DMS153 (cell line): Measurements from ENCODE around the gene VAPA.
"Not testable (repeated sequence)": the region's sequence is repeated elsewhere in the genome, so short reads cannot be mapped to it uniquely, and the experiment has no call there.

Experiments
- DNase-seq: peaks from one replicate; lab custom pipeline; 2025; lab: John Stamatoyannopoulos, UW

VAPA gene

DNA sequence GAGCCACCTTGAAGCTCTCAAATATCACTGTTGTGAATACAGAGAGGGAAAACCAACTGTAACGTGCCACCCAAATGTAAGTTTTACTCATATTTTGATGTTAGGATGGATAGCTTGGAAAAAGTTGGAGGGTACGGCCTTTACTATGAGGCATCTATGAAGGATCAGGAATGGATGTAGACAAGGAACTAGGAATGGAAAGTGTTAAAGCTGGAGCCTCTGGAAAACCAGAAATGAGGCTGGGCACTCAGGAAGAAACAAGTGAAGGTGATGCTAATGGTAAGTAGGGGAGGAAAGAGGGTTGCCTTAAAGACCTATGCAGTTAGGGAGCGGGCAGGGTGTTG is 27.8 kb upstream of the VAPA start:
- DNase-seq = no peak

- no peak for DNase-seq
Measured at GRCh38 chr18:9887992-9888391, 25.8 kb upstream of the VAPA start.

GRCh38 chr18:9890196-9890595 is 23.6 kb upstream of the VAPA start:
- DNase-seq = no peak

DNA sequence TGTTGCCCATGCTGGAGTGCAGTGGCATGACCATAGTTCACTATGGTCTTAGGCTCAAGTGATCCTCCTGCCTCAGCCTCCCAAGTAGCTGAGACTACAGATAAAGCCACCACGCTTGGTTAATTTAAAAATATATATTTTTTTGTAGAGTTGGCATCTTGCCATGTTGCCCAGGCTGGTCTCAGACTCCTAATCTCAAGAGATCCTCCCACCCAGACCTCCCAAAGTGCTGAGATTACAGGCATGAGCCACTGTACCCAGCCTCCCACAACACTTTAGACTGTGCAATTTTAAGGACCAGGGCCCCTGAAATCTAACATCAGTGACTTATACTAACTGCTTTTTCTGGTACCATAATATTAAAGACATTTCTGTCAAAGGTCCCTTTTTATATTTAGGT is 22.9 kb upstream of the VAPA start:
- DNase-seq = no peak

- not testable (repeated sequence) for DNase-seq
Measured at GRCh38 chr18:9891515-9891914, 22.3 kb upstream of the VAPA start.

DNA sequence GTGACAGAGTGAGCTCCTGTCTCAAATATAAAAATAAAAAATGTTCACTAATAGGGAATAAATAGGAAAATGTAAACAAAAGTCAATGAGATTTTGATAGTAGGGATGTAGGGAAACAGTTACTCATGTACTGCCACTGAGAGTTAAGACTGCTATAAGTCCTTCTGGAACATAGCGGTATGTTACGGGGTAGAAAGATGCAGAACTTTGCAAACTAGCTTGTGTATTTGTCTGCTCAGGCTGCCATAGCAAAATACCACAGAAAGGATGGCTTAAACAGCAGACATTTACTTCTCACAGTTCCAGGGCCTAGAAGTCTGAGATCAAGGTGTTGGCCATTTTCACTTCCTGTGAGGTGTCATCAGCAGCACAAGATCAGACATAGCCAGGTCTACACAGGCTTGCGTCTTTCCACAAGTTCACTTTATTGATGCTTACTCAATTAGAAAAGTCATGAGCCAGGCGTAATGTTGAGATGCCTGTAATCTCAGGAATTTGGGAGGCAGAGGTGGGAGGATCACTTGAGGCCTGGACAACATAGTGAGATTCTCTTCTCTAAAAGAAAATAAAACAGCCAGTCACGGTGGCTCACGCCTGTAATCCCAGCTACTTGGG is 19.3 kb upstream of the VAPA start:
- DNase-seq = no peak

- DNase-seq = no peak
Measured at GRCh38 chr18:9897129-9897528, 16.7 kb upstream of the VAPA start.

- not testable (repeated sequence) for DNase-seq
Measured at GRCh38 chr18:9897787-9898291, 16.0 kb upstream of the VAPA start.

GRCh38 chr18:9898792-9899549 is 14.8 kb upstream of the VAPA start:
- no peak for DNase-seq

- DNase-seq = not testable (repeated sequence)
Measured at GRCh38 chr18:9899550-9899930, 14.3 kb upstream of the VAPA start.

DNA sequence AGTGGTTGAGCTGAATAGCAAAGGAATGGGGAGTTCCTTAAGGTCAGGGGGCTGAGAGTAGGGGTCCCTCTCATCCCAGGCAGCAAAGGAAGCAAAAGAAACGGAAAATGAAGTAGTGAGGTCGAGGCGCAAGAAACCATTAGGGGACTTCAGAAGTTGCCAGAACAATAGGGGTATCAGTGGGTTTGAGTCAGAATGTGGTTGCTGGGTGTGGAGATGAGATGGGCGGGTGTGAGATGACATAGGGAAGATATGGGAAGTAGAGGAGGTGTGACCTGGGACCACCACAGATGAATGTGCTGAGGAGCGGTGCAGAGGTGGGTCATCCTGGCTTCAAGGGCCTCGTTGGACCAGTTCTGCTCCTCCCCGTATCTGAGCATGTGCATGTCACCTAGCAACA is 13.1 kb upstream of the VAPA start:
- no peak for DNase-seq

GRCh38 chr18:9901377-9901776 is 12.4 kb upstream of the VAPA start:
- DNase-seq = no peak

- not testable (repeated sequence) for DNase-seq
Measured at GRCh38 chr18:9902264-9902663, 11.6 kb upstream of the VAPA start.

GRCh38 chr18:9902832-9903231 is 11.0 kb upstream of the VAPA start:
- no peak for DNase-seq

DNA sequence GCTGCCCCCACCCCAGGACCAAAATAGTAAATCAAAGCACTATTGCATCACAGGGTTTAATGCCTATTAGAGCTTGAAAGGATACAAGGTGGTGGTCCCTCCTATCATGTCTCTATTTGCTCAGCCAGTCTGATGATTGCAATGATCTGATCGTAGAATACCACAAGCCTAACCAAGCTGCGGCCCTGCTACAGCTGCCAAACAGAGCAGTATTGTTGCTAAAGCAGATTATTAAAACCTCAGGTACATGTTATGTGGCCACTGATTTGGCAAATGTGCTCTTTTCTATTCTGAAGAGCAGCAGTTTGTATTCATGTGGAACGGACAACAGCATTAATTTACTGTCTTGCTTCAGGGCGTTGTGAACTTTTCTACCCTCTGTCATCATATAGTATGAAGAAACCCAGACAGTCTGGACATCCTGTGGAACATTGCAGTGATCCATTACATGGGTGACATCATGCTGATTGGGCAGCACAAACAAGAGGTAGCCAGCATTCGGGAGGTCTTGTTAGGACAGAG is 8.4 kb upstream of the VAPA start:
- no peak for DNase-seq

DNA sequence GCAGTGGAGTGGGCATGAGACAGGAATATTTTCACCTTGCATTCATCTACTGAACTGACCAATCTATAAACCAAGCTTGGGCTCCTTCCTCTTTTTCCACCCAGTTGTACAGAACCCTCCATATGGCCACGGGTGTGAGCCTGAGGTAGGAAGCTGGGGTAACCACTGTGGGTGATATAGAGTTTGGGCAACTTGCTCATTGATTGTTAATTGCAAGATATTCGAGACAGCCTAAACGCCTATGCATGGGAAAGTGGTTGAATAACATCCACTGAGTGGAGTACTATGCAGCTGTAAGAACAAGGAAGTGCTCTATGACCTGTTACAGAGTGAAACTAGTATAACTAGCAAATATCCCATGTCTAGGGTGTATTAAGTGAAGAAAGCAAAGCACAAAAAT is 7.3 kb upstream of the VAPA start:
- DNase-seq = no peak

DNA sequence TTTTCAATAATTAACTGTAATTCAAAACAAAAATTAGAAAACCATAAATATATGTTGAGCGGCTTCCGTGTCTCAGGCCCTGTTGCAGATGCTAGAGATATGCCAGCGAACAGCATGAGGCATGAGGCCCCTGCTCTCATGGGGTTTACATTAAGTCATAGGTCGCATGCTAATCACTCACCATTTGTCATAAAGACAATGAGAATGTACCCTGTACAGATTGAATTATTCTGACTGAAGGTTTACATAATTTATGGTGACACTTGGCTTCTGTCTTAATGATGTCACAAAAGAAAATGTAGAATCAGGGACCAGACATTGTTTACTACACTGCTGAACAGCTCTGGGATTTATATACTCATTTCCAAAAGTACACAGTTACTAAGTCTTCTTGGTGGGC is 5.9 kb upstream of the VAPA start:
- no peak for DNase-seq

DNA sequence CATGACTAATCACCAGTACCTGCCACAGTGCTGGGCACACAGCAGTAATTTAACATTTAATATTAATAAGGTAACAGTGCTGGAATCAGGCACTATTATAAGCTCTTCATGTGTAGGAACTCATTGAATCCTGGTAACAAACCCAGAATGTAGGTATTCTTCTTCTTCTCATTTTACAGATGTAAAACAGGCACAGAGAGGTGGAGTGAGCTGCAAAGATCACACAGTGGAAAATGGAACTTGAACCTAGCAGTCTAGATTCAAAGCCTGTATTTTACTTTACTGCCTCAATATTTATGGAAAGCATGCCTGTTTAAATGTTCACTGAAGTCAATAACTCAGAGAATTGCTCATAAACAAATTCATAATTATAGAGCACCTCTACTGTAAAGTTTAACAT is 3.7 kb upstream of the VAPA start:
- DNase-seq = no peak

GRCh38 chr18:9910661-9911060 is 3.2 kb upstream of the VAPA start:
- DNase-seq = no peak

DNA sequence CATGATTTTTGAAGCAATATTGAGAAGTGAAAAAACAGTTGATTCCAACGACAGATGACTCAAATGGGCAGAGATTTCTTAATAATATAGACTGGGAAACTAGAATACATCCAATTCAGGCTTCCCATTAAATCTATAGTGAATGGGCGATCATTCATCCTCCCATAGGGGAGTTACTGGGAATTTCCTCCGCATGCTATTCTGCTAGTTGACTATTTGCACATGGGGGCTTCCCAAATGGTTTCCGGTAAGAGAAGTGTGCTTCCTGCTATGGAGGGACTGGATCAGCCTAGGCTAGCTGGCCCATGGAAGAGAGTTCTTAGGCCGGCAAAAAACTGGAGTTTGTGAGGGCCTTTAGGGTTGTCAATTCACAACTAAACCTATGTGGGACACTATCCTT is 2.6 kb upstream of the VAPA start:
- no peak for DNase-seq

GRCh38 chr18:9912285-9912684 is 1.5 kb upstream of the VAPA start:
- not testable (repeated sequence) for DNase-seq

- no peak for DNase-seq
Measured at GRCh38 chr18:9913151-9913525, 678 bp upstream of the VAPA start.

GRCh38 chr18:9914334-9914583 is 443 bp downstream of the VAPA start:
- no peak for DNase-seq
